Stimulated activated CD8-positive, alpha-beta memory T cell treated with anti-CD3 and anti-CD28 coated beads, Interleukin-2, amount 100 ng/mL, for 1 hour (primary cell): ENCODE measurements around the gene ZNF576.
A peak's percentile ranks its signal among the peaks of the same experiment; 100 is the strongest.
"Not testable (repeated sequence)": the region's sequence is repeated elsewhere in the genome, so short reads cannot be mapped to it uniquely, and the experiment has no call there.

Experiments
- DNase-seq, 2 donors: peaks; one replicate each; pipeline ENCODE4 v3.0.0-alpha.2; 2020; ENCODE audit warnings: low read depth in 2 of 2

The ZNF576 gene

DNA sequence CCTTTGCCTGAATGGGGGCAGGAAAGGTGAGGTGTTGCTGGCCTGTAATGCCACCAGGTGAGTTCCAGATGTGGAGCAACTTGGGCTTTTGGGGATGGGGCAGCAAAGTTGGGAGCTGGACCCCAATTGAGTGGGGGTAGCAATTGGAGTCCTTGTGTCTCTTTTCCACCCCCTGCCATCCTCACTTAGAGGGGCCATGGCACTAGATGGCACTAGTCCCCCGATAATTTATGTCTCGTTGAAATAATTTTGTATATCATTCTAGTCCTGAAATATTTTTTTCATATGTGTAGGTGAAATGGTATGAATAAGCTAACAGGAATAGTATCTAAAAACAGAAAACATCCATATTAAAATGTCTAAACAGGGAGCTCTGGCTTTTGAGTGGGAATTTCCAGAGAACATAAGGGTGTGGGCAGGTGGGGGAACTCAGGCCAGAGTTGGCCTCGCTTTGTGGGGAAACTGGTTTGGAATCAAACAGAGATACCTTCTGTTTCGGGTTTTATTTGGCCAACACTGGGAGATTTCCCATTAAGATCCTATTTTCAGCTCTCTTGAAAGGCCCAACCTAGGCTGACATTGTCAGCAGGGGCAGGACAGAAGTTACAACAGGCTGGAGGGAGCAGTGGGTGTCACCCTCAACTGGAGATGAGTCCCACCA is 3.4 kb downstream of the ZNF576 start:
- no peak for DNase-seq

DNA sequence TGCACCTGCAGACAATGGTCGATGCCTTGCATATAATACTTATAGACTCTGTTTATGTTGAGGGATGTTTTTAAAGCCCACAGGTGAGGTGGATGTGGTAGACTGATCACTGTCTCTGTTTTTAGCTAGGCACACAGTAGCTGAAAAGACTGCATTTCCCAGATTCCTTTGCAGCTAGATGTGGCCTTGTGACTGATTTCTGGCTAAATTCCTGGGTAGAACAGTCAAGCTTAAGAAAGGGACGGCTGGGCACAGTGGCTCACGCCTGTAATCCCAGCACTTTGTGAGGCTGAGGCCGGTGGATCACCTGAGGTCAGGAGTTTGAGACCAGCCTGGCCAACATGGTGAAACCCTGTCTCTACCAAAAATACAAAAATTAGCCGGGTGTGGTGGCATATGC is 3.9 kb downstream of the ZNF576 start:
- not testable (repeated sequence) for DNase-seq

DNA sequence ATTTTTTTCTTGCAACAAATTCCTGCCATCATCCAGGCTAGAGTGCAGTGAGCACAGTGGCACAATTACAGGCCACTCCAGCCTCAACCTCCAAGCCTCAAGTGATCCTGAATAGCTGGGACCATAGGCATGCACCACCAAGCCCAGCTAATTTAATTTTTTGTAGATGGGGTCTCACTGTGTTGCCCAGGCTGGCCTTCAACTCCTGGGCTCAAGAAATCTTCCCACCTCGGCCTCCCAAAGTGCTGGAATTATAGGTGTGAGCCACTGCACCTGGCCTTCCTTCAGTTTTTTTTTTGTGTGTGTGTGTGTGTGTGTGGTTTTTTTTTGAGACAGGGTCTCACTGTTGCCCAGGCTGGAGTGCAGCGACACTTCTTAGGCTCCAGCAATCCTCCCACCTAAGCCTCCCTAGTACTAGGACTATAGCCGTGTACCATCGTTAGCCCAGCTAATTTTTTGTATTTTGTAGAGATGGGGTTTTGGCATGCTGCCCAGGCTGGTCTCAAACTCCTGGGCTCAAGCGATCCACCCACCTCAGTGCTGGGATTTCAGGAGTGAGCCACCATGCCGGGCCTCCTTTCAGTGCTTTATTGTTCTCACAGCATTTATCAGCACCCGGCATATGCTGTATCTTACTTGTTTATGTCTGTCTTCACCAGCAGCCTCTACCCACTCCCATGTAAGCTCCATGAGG is 9.6 kb downstream of the ZNF576 start:
- no peak for DNase-seq

- DNase-seq = no peak
Measured at GRCh38 chr19:43606569-43607229, 10.3 kb downstream of the ZNF576 start.

- no peak for DNase-seq
Measured at GRCh38 chr19:43607238-43608205, 11.1 kb downstream of the ZNF576 start.

DNA sequence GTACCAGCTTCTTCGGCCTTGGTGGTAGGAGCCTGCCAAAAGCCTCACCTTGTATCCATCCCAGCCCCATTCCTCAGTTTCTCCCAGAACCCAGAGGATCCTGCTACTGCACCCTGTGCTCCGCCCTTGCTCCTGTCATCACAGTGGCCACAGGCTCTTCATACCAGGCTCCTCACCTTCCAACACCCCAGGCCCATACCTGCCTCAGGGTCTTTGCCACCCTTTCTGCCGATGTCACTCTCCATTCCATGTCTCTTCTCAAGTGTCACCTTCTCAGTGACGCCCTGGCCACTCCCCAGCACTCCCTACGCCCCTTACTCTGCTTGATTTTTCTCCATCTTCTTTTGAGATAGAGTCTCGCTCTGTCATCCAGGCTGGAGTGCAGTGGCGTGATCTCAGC is 13.5 kb downstream of the ZNF576 start:
- no peak for DNase-seq

GRCh38 chr19:43610493-43610892 is 14.1 kb downstream of the ZNF576 start:
- DNase-seq = no peak

GRCh38 chr19:43611788-43612187 is 15.4 kb downstream of the ZNF576 start, which contains the start of gene SRRM5:
Gene SRRM5, plus strand, starts transcription at chr19:43612088. Its CDS starts 34 bp downstream, at chr19:43612122.
- DNase-seq = no peak

DNA sequence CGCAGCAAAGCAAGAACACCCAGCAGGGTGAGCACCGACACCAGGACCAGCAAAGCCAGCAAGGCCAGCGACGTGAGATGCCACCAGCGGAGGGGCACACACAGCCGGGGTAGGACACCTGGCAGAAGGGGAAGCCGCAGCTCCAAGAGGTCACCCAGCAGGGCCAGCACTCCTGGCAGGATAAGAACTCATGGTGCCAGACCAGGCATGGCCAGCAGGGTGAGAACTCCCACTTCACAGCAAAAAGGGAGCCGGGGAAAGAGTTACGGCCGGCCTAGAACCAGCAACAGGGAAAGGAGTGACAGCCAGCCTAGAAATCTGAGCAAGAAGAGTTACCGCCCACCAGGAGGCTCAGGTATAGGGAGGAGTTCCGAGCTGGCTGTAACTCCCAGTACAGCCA is 16.0 kb downstream of the ZNF576 start:
- no peak for DNase-seq

DNA sequence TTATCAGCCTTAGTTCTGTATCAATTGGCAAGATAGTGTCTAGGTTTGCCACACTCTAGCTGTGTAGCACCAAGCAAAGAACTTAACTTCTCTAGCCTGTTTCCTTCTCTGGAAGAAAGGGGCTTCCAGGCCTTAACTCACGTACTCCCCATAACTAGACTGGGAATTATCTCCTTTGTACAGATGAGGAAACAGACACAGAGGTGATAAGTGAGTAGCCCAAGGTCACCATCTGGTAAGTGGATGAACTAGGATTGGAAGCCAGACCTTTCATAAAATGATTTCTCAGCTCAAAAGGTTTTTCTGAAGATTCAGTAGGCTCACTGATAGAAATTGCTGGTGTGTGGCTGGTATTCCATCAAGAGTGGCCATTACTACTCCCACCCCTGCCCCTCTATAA is 19.9 kb downstream of the ZNF576 start:
- no peak for DNase-seq

GRCh38 chr19:43616954-43617353 is 20.6 kb downstream of the ZNF576 start:
- no peak for DNase-seq

GRCh38 chr19:43618921-43619261 is 22.5 kb downstream of the ZNF576 start:
- no peak for DNase-seq

DNA sequence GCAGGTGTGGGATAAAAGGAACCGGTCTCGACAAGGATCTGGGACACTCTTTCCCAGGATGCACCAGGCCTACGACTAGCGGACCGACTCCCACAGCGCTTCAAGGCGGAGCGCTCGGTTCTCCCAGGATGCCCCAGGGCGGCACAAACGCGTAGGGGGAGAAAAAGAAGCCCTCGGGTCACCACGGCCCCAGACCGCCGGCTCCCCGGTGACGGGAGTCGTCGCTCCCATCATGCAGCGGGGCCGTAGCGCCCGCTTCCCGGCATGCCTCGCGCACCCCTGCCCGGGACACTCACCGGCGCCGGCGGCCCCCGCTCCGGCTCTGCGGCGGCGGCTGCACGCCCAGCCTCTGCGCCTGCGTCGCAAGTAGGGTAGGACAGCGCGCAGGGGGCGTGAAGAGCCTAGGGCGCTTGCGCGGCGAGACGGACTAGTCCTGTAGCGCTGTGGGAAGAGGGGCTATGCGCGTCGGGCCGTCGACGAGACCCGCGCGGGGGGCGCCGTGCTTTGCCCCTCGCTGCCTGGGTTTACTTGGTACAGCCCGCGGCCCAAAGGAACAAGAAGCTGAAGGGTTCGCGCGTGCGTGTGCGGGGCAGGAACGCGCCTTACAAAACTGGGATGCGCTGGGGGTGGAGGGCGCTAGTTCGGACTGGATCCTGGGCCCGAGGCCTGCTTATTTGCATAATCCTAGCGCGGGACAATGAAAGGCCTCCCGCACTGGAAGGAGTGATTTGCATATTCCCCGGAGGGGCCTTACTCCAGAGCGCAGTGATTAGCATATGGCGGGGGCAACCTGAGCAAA is 23.1 kb downstream of the ZNF576 start, which contains the start of gene ZNF428:
ZNF428 (minus strand) TSS at position 368 of the 799 bp plus-strand sequence. CDS start 5,325 bp downstream, outside the sequence.
- DNase-seq = peak; percentile 68 to 71

DNA sequence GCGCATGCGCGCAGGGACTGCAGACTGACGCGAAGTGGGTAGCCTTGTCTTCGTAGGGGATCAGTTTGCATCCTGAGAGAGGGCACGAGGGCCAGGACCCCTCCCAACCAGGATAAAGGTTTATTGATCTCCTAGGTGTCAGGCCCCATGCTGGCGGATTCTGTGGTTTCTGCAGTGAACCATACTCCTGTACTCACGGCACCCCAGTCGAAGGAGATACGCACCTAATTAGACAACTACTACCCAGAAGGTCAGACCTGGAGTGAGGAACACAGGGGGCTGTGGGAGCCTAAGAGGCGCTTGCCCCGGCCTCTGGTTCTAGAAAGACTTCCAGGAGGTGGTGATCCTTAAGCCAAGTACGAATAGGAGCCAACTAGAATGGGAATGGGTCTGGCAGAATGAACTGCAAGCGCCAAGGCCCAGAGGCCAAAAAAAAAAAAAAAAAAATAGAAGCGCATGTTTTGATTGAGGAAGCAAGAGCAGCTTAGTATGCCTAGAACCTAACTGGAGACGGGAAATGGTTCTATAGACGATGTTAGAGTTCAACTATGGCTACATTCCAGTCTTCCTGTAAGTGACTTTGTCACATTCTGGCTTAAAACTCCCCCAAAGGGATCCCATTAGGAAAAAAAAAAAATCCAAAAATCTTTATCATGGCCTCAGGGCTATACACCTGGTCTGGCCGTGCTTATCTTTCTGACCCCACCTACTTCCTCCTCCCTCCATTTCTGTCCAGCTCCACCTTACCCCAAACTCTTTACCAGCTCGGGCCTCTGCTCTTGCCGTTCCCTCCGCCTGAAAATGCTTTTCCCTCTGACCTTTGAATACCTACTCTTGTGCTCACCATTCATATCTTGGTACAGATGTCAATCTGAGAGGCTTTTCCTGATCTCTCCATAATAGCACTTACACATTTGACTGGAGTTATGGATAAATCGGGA is 23.9 kb downstream of the ZNF576 start:
- DNase-seq = peak in 1 of 2 donors; percentile 77

DNA sequence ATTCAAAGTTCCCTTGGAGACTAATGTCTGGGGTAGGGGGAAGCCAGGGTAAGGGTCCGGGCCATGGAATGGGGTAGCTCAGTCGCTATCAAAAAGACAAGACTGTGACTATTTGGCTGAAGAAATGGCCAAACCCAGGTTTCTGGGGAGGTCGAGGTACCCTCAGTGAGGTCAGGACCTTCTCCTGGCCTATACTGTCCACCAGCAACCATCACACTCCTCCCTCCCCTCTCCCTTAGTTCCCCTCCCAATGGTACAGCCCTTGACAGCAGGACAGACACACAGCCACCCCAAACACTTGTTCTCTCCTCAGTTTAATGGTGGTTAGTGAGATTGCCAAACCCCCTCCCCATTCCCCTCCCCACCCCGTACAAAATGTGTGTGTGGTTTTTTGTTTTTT is 25.7 kb downstream of the ZNF576 start:
- no peak for DNase-seq

GRCh38 chr19:43622956-43623355 is 26.6 kb downstream of the ZNF576 start:
- no peak for DNase-seq

- no peak for DNase-seq
Measured at GRCh38 chr19:43623889-43624670, 27.7 kb downstream of the ZNF576 start.

- DNase-seq = peak; percentile 51 to 68
Measured at GRCh38 chr19:43624933-43625332, 28.5 kb downstream of the ZNF576 start.
